Measurements from ENCODE around the gene LRP1-AS.

Gene LRP1-AS

DNA sequence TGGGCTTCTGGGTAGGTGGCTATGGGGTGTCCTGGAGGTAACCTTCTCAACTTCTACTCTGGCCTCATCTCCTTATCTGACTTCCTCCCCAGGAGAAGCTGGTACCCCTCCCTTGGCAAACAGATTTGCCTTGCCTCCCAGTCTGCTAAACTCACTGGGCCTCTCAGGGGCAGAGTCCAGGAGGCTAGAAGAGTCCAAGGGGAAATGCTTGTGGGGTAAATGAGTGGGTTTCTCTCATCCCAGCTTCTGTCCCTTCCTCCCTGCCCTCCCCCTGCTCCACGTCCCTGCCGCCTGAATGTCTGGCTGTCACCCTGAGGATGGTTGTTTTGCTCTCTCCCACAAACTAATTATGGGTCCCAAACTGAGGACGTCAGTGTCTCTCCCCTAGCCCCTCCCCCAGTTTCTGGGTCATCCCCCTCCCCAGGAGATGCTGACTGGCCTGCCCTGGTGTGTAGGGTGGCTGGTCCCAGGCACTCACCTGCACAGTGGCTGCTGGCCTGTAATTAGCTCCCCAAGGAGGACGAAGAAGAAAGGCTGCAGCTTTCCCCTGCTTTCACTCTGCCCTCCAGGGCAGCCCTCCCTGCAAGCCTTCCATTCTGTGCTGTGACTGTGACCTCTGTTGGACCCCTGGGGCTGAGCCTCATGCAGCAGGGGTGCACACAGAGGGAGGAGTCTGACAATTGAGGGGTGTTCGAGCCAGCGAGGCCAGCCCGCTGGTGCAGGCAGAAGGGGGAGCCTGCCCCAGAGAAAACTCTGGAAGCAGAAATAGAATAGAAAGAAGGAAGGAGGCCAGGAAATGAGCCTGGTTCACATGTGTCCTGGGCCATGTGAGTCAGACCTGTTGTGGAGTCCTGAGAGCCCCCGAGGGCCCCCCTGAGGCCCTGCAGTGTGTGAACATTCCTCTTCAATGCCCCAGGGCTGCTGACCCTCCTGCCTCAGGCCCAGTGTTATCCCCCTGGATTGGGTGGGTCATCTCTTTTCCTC, at the start of gene LRP1-AS:
Gene LRP1-AS, minus strand, starts transcription at position 659 of the 984 bp plus-strand sequence.
- DNase-seq (ENCODE audit: low read depth in 2 of 2) = no peak

GRCh38 chr12:57196956-57197355, 49.5 kb upstream of the LRP1-AS start:
- DNase-seq (ENCODE audit: low read depth in 2 of 2) = no peak

- DNase-seq (ENCODE audit: low read depth in 2 of 2) = no peak
Observed at GRCh38 chr12:57196439-57196838, 49.0 kb upstream of the LRP1-AS start.

DNA sequence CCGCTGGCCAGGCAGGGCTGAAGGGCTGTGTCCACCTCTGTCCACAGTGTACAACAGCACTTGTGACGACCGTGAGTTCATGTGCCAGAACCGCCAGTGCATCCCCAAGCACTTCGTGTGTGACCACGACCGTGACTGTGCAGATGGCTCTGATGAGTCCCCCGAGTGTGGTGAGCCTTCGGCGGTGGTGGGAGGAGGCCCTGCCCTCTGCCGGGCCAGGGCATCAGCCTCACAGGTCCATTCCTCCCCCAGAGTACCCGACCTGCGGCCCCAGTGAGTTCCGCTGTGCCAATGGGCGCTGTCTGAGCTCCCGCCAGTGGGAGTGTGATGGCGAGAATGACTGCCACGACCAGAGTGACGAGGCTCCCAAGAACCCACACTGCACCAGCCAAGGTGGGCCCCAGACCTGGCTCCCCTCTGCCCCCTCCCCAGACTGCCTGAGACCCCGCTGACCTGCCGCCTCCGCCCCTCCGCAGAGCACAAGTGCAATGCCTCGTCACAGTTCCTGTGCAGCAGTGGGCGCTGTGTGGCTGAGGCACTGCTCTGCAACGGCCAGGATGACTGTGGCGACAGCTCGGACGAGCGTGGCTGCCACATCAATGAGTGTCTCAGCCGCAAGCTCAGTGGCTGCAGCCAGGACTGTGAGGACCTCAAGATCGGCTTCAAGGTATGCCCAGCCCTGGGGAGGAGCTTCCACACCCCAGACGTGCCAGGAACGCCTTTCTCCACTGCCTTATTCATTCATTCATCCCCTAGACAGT, 48.4 kb upstream of the LRP1-AS start:
- no peak for DNase-seq (ENCODE audit: low read depth in 2 of 2)

DNA sequence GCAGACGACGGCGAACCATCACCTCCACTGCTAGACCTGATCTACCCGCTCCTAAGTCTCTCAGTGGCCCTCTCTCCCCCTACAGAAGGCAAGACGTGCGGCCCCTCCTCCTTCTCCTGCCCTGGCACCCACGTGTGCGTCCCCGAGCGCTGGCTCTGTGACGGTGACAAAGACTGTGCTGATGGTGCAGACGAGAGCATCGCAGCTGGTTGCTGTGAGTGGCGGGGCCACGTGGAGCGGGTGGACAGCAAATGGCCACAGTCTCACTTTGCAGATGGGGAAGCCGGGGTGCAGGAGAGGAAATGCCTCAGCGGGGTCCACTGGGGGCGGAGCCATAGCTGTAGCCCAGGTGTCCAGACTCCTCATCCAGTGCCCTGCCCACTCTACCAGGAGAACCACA, 47.8 kb upstream of the LRP1-AS start:
- DNase-seq (ENCODE audit: low read depth in 2 of 2) = no peak

DNA sequence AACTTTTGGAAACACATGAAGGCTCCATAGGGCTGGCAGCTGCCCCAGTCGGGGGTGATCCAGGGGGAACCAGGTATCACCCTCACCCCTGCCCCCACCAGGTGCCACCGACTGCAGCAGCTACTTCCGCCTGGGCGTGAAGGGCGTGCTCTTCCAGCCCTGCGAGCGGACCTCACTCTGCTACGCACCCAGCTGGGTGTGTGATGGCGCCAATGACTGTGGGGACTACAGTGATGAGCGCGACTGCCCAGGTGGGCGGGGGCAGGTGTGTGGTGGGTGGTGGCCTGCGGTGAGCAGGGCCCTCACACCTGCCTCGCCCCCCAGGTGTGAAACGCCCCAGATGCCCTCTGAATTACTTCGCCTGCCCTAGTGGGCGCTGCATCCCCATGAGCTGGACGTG, 46.8 kb upstream of the LRP1-AS start:
- DNase-seq (ENCODE audit: low read depth in 2 of 2) = no peak

- DNase-seq (ENCODE audit: low read depth in 2 of 2) = no peak
Observed at GRCh38 chr12:57193706-57194245, 46.4 kb upstream of the LRP1-AS start.

DNA sequence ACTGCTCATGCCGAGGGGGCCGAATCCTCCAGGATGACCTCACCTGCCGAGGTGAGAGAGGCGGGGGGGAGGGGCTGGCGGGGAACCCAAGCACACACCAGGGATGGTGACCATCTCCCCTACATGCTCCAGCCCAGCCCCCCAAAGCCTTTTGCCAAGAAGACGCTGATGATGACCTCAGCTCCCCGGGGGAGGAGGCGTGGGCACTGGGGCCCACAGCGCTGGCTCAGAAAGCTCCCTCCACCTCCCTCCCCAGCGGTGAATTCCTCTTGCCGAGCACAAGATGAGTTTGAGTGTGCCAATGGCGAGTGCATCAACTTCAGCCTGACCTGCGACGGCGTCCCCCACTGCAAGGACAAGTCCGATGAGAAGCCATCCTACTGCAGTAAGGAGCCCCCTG, 45.5 kb upstream of the LRP1-AS start:
- DNase-seq (ENCODE audit: low read depth in 2 of 2) = no peak

DNA sequence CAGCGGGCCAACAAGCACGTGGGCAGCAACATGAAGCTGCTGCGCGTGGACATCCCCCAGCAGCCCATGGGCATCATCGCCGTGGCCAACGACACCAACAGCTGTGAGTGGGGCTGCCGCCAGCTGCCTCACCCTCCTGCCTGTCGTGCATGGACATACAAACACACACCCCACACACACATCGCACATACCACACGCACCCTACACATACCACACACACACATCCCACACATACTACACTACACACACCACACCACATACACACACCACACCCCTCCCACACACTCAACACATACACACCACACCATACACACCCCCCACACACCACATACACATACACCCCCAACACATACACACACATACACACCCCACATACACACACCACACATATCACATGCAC, 44.0 kb upstream of the LRP1-AS start:
- DNase-seq (ENCODE audit: low read depth in 2 of 2) = no peak

DNA sequence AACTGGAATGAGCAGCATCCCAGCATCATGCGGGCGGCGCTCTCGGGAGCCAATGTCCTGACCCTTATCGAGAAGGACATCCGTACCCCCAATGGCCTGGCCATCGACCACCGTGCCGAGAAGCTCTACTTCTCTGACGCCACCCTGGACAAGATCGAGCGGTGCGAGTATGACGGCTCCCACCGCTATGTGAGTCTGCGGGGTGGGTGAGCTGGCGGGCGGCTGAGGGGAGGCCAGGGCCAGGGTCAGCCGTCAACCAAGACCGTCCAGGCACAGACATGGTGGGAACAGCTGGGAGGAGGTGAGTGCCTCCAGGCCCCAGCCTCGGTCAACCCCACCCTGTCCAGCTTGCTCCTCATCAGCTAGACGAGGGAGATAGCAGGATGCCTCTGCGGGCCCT, 43.4 kb upstream of the LRP1-AS start:
- no peak for DNase-seq (ENCODE audit: low read depth in 2 of 2)

- no peak for DNase-seq (ENCODE audit: low read depth in 2 of 2)
Observed at GRCh38 chr12:57190037-57190436, 42.6 kb upstream of the LRP1-AS start.

GRCh38 chr12:57188090-57188425, 40.6 kb upstream of the LRP1-AS start:
- DNase-seq (ENCODE audit: low read depth in 2 of 2) = no peak

- DNase-seq (ENCODE audit: low read depth in 2 of 2) = no peak
Observed at GRCh38 chr12:57187222-57188089, 40.0 kb upstream of the LRP1-AS start.

DNA sequence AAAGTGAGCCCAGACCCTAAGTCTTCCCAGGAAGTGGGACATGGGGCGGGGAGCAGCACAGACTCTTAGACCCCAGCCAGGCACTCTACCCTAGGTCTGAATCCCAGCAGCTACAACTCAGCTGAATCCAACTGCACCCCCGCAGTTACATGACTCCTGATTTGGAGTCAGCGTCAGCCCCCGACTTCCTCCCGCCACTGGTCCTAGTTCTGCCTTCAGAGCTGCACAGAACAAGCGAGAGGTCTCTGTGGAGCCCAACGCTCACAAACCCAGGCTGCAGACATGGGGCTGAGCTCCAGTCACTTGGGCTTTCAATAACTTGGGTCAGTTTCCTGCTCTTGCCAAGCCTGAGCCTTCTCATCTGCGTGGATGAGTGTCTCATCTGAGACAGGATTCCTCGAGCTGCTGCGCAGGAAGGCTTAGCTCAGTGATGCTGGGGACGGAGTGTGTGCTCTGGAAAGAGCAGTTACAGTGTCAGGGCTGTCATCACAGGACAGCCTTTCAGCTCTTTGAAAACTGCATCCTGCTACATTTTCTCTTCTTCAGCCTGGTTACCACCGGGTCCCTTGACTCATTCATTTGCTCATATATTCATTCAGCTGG, 38.6 kb upstream of the LRP1-AS start:
- no peak for DNase-seq (ENCODE audit: low read depth in 2 of 2)

DNA sequence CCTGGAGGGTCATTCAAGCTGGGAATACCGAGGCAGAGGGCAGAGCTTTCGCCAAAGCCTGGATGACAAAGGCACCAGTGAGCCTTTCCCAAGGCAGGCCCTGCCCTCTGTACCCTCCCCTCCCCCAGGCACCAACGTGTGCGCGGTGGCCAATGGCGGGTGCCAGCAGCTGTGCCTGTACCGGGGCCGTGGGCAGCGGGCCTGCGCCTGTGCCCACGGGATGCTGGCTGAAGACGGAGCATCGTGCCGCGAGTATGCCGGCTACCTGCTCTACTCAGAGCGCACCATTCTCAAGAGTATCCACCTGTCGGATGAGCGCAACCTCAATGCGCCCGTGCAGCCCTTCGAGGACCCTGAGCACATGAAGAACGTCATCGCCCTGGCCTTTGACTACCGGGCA, 38.0 kb upstream of the LRP1-AS start:
- no peak for DNase-seq (ENCODE audit: low read depth in 2 of 2)

DNA sequence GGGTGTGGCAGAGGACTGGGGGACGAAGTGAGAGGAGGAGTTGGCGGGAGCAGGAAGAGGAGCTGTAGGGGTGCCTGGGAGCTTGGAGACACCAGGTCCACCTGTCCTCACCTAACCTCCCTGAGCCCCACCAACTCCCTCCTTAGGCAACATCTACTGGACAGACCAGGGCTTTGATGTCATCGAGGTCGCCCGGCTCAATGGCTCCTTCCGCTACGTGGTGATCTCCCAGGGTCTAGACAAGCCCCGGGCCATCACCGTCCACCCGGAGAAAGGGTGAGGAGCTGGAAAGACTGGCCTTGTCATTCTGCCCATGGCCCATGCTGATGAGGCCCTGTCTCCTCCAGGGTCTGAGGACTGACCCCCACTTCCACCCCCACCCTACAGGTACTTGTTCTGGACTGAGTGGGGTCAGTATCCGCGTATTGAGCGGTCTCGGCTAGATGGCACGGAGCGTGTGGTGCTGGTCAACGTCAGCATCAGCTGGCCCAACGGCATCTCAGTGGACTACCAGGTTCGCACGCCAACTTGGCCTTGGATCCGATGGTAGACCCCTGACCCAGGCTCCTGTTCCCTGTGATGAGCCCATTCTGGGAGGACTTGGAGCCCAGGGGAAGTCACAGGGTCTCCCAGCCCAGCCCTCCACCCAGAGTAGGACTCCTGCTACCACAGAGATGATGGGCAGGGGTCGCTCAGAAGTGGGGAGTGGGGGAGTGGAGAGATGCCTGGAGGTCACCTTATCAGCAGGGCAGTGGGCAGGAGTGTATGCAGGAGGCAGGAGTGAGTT, 36.7 kb upstream of the LRP1-AS start:
- no peak for DNase-seq (ENCODE audit: low read depth in 2 of 2)

DNA sequence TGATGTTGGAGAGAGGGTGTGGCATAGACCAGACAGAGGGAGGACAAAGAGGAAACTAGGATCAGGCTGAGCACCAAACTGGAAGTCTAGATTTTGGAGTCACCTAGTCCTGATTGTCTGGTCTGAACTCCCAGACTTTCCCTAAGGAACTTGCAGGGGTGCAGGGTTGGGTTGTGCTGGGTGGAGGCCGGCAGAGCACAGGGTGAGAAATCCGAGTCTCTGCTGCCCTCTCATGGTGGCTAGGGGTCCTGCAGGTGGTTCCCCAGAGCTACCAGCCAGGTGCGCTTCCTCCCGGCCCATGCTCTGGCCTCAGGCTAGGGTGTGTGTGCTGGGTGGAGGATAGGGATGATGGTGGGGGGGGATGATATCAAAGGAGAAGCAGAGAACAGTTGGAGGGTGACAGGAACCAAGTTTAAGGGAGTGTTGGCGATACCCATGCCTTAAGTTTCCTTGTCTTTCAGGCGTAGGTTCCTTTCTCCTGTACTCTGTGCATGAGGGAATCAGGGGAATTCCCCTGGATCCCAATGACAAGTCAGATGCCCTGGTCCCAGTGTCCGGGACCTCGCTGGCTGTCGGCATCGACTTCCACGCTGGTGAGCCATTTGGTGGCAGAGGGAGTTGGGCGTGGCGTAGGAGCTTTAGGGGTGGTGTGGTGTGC, 35.6 kb upstream of the LRP1-AS start:
- DNase-seq (ENCODE audit: low read depth in 2 of 2) = peak; percentile 53 to 62

DNA sequence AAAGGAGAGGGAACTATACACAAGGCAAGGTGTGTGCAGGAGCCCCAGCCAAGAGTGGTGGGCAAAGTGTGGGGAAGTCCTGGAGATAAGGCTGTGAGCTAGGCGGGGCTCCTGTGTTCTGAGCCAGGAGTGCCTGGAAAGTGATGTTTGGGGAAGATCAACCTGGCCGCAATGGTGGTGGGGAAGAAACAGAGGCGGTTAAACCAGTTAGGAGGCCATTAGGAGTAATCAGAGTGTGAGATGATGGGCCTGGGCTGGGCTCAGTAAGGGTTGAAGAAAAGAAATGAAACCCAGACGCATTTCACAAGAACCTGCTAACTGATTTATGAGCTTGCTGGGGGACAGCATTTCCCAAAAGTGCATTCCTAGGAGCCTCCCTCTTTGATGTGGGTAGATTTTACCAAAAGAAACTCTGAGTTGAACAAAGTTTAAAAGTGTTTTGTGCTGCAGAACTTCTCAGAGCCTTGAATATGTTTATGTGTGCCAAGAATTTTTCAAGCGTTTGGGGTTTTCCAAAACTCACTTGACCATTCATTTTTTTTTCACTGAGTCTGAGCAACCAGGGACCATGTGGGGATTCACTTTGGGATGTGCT, 34.2 kb upstream of the LRP1-AS start:
- DNase-seq (ENCODE audit: low read depth in 2 of 2) = no peak

- DNase-seq (ENCODE audit: low read depth in 2 of 2) = no peak
Observed at GRCh38 chr12:57181072-57181471, 33.7 kb upstream of the LRP1-AS start.

Measured in activated CD8-positive, alpha-beta memory T cell treated with anti-CD3 and anti-CD28 coated beads for 4 hours (primary cell).